Progenitor cell of endocrine pancreas (in vitro differentiated cells): ENCODE measurements around the gene OPALIN. TPM values are rescaled to one million over a fixed set of nuclear protein-coding genes. Genes with fewer than 3 reads are reported as not detected.

Source experiments
- DNase-seq: peaks from one replicate; pipeline ENCODE4 v3.0.0; 2021; ENCODE audit warnings: low spot score; ENCODE audit not compliant: unreplicated experiment
- H3K27ac Mint-ChIP-seq: 2 replicates; pipeline ENCODE4 v1.8.0; 2021; ENCODE audit warnings: mild to moderate bottlenecking, moderate library complexity, mixed read lengths
- H3K27me3 Mint-ChIP-seq: 2 replicates; pipeline ENCODE4 v1.8.0; 2021; ENCODE audit warnings: mixed read lengths
- H3K36me3 Mint-ChIP-seq: 2 replicates; pipeline ENCODE4 v1.8.0; 2022; ENCODE audit warnings: mixed read lengths; ENCODE audit not compliant: insufficient read depth
- H3K4me1 Mint-ChIP-seq: 2 replicates; pipeline ENCODE4 v1.8.0; 2021; ENCODE audit warnings: low read depth, mixed read lengths
- H3K4me3 Mint-ChIP-seq: 2 replicates; pipeline ENCODE4 v1.8.0; 2021; ENCODE audit warnings: low read depth, mild to moderate bottlenecking, moderate library complexity, mixed read lengths
- H3K9me3 Mint-ChIP-seq: 2 replicates; pipeline ENCODE4 v1.8.0; 2021; ENCODE audit warnings: low read depth, mixed read lengths
- total RNA-seq: library from RNA; stranded (reverse); gene quantifications from 2 replicates; pipeline ENCODE4 v1.2.1, GENCODE V29; 2021
- TF ChIP-seq, protein P1 (sequence below): fragments of 200-600 bp; sonication (generic); IDR thresholded peaks from one replicate; pipeline ENCODE4 v1.5.0; 2021; ENCODE audit warnings: antibody characterized with exemption, mild to moderate bottlenecking; ENCODE audit not compliant: unreplicated experiment

Gene OPALIN
- total RNA-seq, 1 donor from 2014 or later, result not detected

GRCh38 chr10:96346295-96346694 is 12.5 kb downstream of the OPALIN start:
- H3K36me3 Mint-ChIP-seq, result no peaks in the 10 kb centered on the region
- H3K9me3 Mint-ChIP-seq, result peaks cover 7% of the 10 kb centered on the region
- no peak for DNase-seq
- TF ChIP-seq, protein P1, sequence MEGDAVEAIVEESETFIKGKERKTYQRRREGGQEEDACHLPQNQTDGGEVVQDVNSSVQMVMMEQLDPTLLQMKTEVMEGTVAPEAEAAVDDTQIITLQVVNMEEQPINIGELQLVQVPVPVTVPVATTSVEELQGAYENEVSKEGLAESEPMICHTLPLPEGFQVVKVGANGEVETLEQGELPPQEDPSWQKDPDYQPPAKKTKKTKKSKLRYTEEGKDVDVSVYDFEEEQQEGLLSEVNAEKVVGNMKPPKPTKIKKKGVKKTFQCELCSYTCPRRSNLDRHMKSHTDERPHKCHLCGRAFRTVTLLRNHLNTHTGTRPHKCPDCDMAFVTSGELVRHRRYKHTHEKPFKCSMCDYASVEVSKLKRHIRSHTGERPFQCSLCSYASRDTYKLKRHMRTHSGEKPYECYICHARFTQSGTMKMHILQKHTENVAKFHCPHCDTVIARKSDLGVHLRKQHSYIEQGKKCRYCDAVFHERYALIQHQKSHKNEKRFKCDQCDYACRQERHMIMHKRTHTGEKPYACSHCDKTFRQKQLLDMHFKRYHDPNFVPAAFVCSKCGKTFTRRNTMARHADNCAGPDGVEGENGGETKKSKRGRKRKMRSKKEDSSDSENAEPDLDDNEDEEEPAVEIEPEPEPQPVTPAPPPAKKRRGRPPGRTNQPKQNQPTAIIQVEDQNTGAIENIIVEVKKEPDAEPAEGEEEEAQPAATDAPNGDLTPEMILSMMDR, result no peak
- H3K4me3 Mint-ChIP-seq, result no peak overlapping the region
- H3K27me3 Mint-ChIP-seq, result peaks cover 2% of the 10 kb centered on the region
- no peaks in the 10 kb centered on the region for H3K4me1 Mint-ChIP-seq
- no peak overlapping the region for H3K27ac Mint-ChIP-seq

GRCh38 chr10:96345222-96345621 is 13.6 kb downstream of the OPALIN start:
- Mint-ChIP-seq H3K27ac (no peak overlapping the region), H3K36me3 (no peaks in the 10 kb centered on the region), H3K4me3 (no peak overlapping the region), H3K9me3 (peaks cover 7% of the 10 kb centered on the region), H3K27me3 (peaks cover 2% of the 10 kb centered on the region), H3K4me1 (no peaks in the 10 kb centered on the region)
- TF ChIP-seq, protein P1, result no peak
- DNase-seq, result no peak

GRCh38 chr10:96344178-96344577 is 14.6 kb downstream of the OPALIN start:
- Mint-ChIP-seq H3K4me3 (no peak overlapping the region), H3K4me1 (no peaks in the 10 kb centered on the region), H3K27ac (no peak overlapping the region), H3K36me3 (no peaks in the 10 kb centered on the region), H3K9me3 (peaks cover 7% of the 10 kb centered on the region), H3K27me3 (peaks cover 2% of the 10 kb centered on the region)
- no peak for DNase-seq
- TF ChIP-seq, protein P1, result no peak

- peaks cover 7% of the 10 kb centered on the region for H3K9me3 Mint-ChIP-seq
- no peak overlapping the region for H3K4me3 Mint-ChIP-seq
- no peaks in the 10 kb centered on the region for H3K36me3 Mint-ChIP-seq
- H3K27me3 Mint-ChIP-seq, result peaks cover 2% of the 10 kb centered on the region
- H3K27ac Mint-ChIP-seq, result no peak overlapping the region
- DNase-seq, result no peak
- TF ChIP-seq, protein P1, result no peak
- H3K4me1 Mint-ChIP-seq, result no peaks in the 10 kb centered on the region
Measured at GRCh38 chr10:96342402-96342801, 16.4 kb downstream of the OPALIN start.

DNA sequence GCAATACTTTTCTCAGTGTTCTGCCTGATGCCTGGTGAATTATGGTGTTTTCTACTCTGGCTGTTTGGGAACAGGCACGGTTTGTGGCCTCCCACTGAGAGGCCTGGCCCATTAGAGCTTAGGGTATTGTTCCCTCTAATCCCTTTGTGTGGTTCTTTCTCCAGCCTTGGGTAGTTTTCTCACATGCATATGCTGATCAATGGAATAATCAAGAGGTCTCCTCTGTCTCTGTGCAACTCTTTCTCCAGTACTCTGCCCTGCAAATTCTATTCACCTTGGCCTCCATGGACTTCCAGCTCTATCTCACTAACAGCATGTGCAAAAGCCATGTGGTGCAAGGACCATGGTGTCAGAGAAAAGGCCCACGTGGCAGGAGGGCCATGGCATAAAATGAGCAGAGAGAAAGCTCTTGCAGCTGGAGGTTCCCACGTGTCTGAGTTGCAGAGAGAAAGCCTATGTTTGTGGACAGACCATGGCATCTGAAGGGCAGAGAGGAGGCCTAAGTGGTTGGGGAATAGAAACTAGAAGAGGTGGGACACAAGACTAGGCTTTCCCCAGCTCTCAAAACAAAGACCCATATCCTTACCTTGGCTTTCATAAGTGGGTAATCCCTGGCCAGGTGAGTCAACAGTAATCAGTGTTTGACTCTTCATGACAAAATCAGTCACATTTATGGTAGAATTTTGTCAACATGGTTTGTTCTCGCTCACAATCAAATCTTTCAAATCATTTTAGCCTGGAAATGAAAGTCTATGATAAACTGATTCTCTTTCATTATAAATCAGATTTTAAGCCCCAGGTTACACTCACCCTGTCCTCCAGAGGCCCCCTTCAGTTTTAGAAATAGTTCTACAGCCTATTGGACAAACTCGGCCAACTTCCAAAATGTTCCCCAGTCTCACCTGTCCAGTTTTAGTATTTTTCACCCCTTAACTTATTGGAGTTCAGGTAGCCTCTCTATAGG is 17.3 kb downstream of the OPALIN start:
- DNase-seq, result no peak
- H3K36me3 Mint-ChIP-seq, result no peaks in the 10 kb centered on the region
- TF ChIP-seq, protein P1, result no peak
- no peaks in the 10 kb centered on the region for H3K4me1 Mint-ChIP-seq
- H3K27me3 Mint-ChIP-seq, result peaks cover 2% of the 10 kb centered on the region
- H3K4me3 Mint-ChIP-seq, result no peak overlapping the region
- peak overlapping the region; percentile 53 for H3K27ac Mint-ChIP-seq
- peaks cover 7% of the 10 kb centered on the region for H3K9me3 Mint-ChIP-seq
